ENCODE measurements around the gene PTPRG. TPM values are rescaled to one million over a fixed set of nuclear protein-coding genes. Genes with fewer than 3 reads are reported as not detected.

The PTPRG gene
- total RNA-seq, 2 donors from 2014 or later: 0.31 to 1.3 TPM

DNA sequence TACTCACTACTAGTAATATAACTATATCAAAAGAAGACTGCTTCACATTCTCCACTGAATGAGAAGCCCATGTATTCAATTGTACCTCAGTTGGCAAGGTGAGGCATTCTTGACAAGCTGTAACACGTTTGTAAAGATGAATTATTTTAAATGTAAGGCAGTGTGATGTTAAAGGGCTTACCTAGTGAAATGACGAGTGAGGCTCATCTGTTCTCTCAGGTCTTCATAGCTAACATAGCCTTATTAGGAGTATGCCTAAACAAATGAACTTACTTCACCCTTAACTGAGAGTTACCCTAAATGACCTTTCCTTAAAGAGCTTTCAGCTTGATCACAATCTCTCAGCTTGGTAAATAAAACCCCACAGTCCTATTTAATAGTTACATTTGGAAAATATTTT, 684.7 kb downstream of the PTPRG start:
- no peaks in the 10 kb centered on the region for H3K36me3 Mint-ChIP-seq (ENCODE audit: insufficient read depth in 2 of 2)
- peaks cover 29% of the 10 kb centered on the region for H3K27me3 Mint-ChIP-seq (ENCODE audit: low read depth)
- no peaks in the 10 kb centered on the region for H3K4me1 Mint-ChIP-seq (ENCODE audit: low read depth)
- DNase-seq (no peak), ATAC-seq (replicated peaks in 1 of 2) (no peak)
- H3K4me3 Mint-ChIP-seq: no peak overlapping the region
- no peaks in the 10 kb centered on the region for H3K9me3 Mint-ChIP-seq
- H3K27ac Mint-ChIP-seq: no peak overlapping the region

DNA sequence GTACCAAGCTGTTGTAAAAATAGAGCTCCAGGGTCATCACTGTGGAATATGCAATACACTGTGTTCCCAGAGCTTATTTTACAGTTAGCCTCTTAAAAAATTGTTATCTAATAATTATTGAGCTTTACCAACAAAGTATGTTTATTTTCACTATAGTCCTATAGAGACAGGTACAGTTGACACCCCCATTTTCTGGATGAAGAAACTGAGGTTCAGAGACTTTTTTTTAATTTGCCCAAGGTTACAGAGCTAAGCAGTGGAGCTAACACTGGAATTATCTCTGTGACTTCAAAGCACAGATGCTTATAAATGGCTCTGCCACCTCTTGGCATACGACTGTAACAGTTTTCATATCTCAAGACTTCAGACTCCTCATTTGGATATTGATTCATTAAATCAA, 685.6 kb downstream of the PTPRG start:
- Mint-ChIP-seq H3K4me3 (no peak overlapping the region), H3K27ac (no peak overlapping the region), H3K9me3 (no peaks in the 10 kb centered on the region), H3K27me3 (ENCODE audit: low read depth) (peaks cover 28% of the 10 kb centered on the region), H3K36me3 (ENCODE audit: insufficient read depth in 2 of 2) (no peaks in the 10 kb centered on the region), H3K4me1 (ENCODE audit: low read depth) (no peaks in the 10 kb centered on the region)
- no peak for DNase-seq
- ATAC-seq (replicated peaks in 1 of 2): no peak

GRCh38 chr3:62248734-62249483, 687.5 kb downstream of the PTPRG start:
- H3K36me3 Mint-ChIP-seq (ENCODE audit: insufficient read depth in 2 of 2): no peaks in the 10 kb centered on the region

GRCh38 chr3:62249484-62249776, 688.1 kb downstream of the PTPRG start:
- Mint-ChIP-seq H3K4me3 (no peak overlapping the region), H3K9me3 (no peaks in the 10 kb centered on the region), H3K4me1 (ENCODE audit: low read depth) (no peaks in the 10 kb centered on the region), H3K27me3 (ENCODE audit: low read depth) (peaks cover 29% of the 10 kb centered on the region), H3K27ac (no peak overlapping the region), H3K36me3 (ENCODE audit: insufficient read depth in 2 of 2) (no peaks in the 10 kb centered on the region)
- ATAC-seq (replicated peaks in 1 of 2) (no peak), DNase-seq (no peak)

More at GRCh38 chr3:62248734-62249483, 687.5 kb downstream of the PTPRG start:
- DNase-seq: no peak
- H3K4me1 Mint-ChIP-seq (ENCODE audit: low read depth): no peaks in the 10 kb centered on the region
- H3K27me3 Mint-ChIP-seq (ENCODE audit: low read depth): peaks cover 24% of the 10 kb centered on the region
- H3K9me3 Mint-ChIP-seq: no peaks in the 10 kb centered on the region
- H3K4me3 Mint-ChIP-seq: no peak overlapping the region
- no peak for ATAC-seq (replicated peaks in 1 of 2)
- no peak overlapping the region for H3K27ac Mint-ChIP-seq

DNA sequence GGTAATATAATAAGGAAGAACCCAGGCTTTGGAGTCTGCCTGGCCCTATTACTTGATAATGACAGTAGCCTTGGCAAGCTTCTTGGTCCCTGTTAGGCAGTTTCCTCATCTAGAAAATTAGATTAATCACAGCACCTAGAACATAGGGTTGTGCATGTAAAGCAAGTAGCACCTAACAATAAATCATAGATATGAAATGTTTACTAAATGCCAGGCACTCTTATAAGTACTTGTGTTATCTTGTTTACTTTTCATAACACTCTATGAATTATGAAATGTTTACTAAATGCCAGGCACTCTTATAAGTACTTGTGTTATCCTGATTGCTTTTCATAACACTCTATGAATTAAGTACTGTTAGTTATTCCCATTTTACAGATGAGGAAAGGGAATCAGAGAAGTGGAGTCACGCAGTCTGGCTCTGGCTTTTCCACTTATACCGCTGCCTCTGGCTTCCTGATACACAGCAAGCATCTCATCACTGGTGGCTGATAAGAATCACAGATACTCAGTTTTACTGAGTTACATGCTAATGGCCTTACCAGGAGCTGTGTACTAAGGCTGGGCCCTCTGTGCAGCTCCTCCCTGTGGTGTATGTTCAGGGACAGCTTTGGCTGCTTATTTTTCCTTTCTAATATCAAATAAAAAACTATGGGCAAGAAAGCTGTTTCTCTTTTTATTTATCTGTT, 688.6 kb downstream of the PTPRG start:
- Mint-ChIP-seq H3K27me3 (ENCODE audit: low read depth) (peaks cover 26% of the 10 kb centered on the region), H3K4me3 (no peak overlapping the region), H3K4me1 (ENCODE audit: low read depth) (no peaks in the 10 kb centered on the region), H3K27ac (no peak overlapping the region), H3K9me3 (no peaks in the 10 kb centered on the region), H3K36me3 (ENCODE audit: insufficient read depth in 2 of 2) (no peaks in the 10 kb centered on the region)
- DNase-seq: no peak
- no peak for ATAC-seq (replicated peaks in 1 of 2)

GRCh38 chr3:62252438-62253157, 691.2 kb downstream of the PTPRG start:
- Mint-ChIP-seq H3K27me3 (ENCODE audit: low read depth) (peaks cover 16% of the 10 kb centered on the region), H3K27ac (no peak overlapping the region), H3K36me3 (ENCODE audit: insufficient read depth in 2 of 2) (no peaks in the 10 kb centered on the region), H3K4me3 (no peak overlapping the region), H3K9me3 (no peaks in the 10 kb centered on the region), H3K4me1 (ENCODE audit: low read depth) (no peaks in the 10 kb centered on the region)
- no peak for DNase-seq
- no peak for ATAC-seq (replicated peaks in 1 of 2)

- Mint-ChIP-seq H3K27me3 (ENCODE audit: low read depth) (peaks cover 10% of the 10 kb centered on the region), H3K4me3 (no peak overlapping the region), H3K27ac (no peak overlapping the region), H3K36me3 (ENCODE audit: insufficient read depth in 2 of 2) (no peaks in the 10 kb centered on the region), H3K4me1 (ENCODE audit: low read depth) (no peaks in the 10 kb centered on the region), H3K9me3 (no peaks in the 10 kb centered on the region)
- DNase-seq (no peak), ATAC-seq (replicated peaks in 1 of 2) (no peak)
Measured at GRCh38 chr3:62253971-62254370, 692.6 kb downstream of the PTPRG start.

- Mint-ChIP-seq H3K4me3 (no peak overlapping the region), H3K27ac (no peak overlapping the region), H3K36me3 (ENCODE audit: insufficient read depth in 2 of 2) (no peaks in the 10 kb centered on the region), H3K4me1 (ENCODE audit: low read depth) (no peaks in the 10 kb centered on the region), H3K9me3 (no peaks in the 10 kb centered on the region), H3K27me3 (ENCODE audit: low read depth) (peaks cover 7% of the 10 kb centered on the region)
- ATAC-seq (replicated peaks in 1 of 2): no peak
- no peak for DNase-seq
Measured at GRCh38 chr3:62255758-62256157, 694.4 kb downstream of the PTPRG start.

- DNase-seq (no peak), ATAC-seq (replicated peaks in 1 of 2) (no peak)
- Mint-ChIP-seq H3K36me3 (ENCODE audit: insufficient read depth in 2 of 2) (no peaks in the 10 kb centered on the region), H3K9me3 (peaks cover 0 to 3% of the 10 kb centered on the region in 2 donors), H3K4me3 (no peak overlapping the region), H3K4me1 (ENCODE audit: low read depth) (no peaks in the 10 kb centered on the region), H3K27me3 (ENCODE audit: low read depth) (no peaks in the 10 kb centered on the region), H3K27ac (no peak overlapping the region)
Measured at GRCh38 chr3:62259924-62260323, 698.6 kb downstream of the PTPRG start.

DNA sequence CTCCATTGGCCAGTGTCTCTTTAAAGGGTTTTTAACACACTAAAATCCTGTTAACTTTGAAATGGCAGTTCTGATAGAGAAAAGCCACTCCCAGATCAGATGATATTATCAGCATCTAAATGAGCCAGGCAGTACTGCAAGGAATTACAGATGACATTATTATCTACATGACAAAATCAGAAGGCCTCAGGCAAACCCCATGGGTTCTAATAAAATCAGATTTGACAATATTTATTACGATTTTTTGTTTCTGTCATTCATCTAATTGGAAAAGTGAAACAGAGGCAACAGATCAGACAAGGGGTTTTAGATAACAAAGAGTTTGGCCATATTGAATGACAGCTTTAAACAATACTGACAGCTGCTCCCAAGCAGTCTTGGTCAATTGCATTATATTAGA, 699.3 kb downstream of the PTPRG start:
- Mint-ChIP-seq H3K27ac (no peak overlapping the region), H3K4me3 (no peak overlapping the region), H3K27me3 (ENCODE audit: low read depth) (no peaks in the 10 kb centered on the region), H3K36me3 (ENCODE audit: insufficient read depth in 2 of 2) (no peaks in the 10 kb centered on the region), H3K4me1 (ENCODE audit: low read depth) (no peaks in the 10 kb centered on the region), H3K9me3 (peaks cover 0 to 3% of the 10 kb centered on the region in 2 donors)
- DNase-seq: no peak
- no peak for ATAC-seq (replicated peaks in 1 of 2)

GRCh38 chr3:62261121-62261520, 699.8 kb downstream of the PTPRG start:
- ATAC-seq (replicated peaks in 1 of 2): no peak
- peaks cover 0 to 3% of the 10 kb centered on the region in 2 donors for H3K9me3 Mint-ChIP-seq
- DNase-seq: no peak
- no peak overlapping the region for H3K27ac Mint-ChIP-seq
- no peaks in the 10 kb centered on the region for H3K27me3 Mint-ChIP-seq (ENCODE audit: low read depth)
- no peak overlapping the region for H3K4me3 Mint-ChIP-seq
- no peaks in the 10 kb centered on the region for H3K4me1 Mint-ChIP-seq (ENCODE audit: low read depth)
- no peaks in the 10 kb centered on the region for H3K36me3 Mint-ChIP-seq (ENCODE audit: insufficient read depth in 2 of 2)

- Mint-ChIP-seq H3K27ac (no peak overlapping the region), H3K9me3 (peaks cover 0 to 3% of the 10 kb centered on the region in 2 donors), H3K4me3 (no peak overlapping the region), H3K36me3 (ENCODE audit: insufficient read depth in 2 of 2) (no peaks in the 10 kb centered on the region), H3K27me3 (ENCODE audit: low read depth) (no peaks in the 10 kb centered on the region), H3K4me1 (ENCODE audit: low read depth) (no peaks in the 10 kb centered on the region)
- no peak for DNase-seq
- no peak for ATAC-seq (replicated peaks in 1 of 2)
Measured at GRCh38 chr3:62261736-62262135, 700.4 kb downstream of the PTPRG start.

- peaks cover 0 to 3% of the 10 kb centered on the region in 2 donors for H3K9me3 Mint-ChIP-seq
- no peaks in the 10 kb centered on the region for H3K36me3 Mint-ChIP-seq (ENCODE audit: insufficient read depth in 2 of 2)
- no peak overlapping the region for H3K27ac Mint-ChIP-seq
- DNase-seq (no peak), ATAC-seq (replicated peaks in 1 of 2) (no peak)
- no peak overlapping the region for H3K4me3 Mint-ChIP-seq
- no peaks in the 10 kb centered on the region for H3K4me1 Mint-ChIP-seq (ENCODE audit: low read depth)
- H3K27me3 Mint-ChIP-seq (ENCODE audit: low read depth): no peaks in the 10 kb centered on the region
Measured at GRCh38 chr3:62265528-62265927, 704.2 kb downstream of the PTPRG start.

Measured in activated T-cell treated with anti-CD3 and anti-CD28 coated beads, Interleukin-2, amount 50 U/mL, for 72 hours (primary cell).